SK-N-SH treated with all-trans-retinoic acid at 6 μM for 48 hours (cell line): ENCODE measurements around the gene KANK3.

Experiments used
- CREB5 ChIP-seq: fragments of 250-450 bp; sonication (Bioruptor Pico); IDR thresholded peaks from 2 replicates; pipeline ENCODE4 v1.5.1; 2020; ENCODE audit warnings: low read depth, mild to moderate bottlenecking, moderate library complexity
- ESRRG ChIP-seq: fragments of 250-450 bp; sonication (Bioruptor Pico); IDR thresholded peaks from 2 replicates; pipeline ENCODE4 v1.6.1; 2021; ENCODE audit warnings: mild to moderate bottlenecking
- GLIS3 ChIP-seq: fragments of 250-450 bp; sonication (Bioruptor Pico); IDR thresholded peaks from 2 replicates; pipeline ENCODE4 v1.5.0; 2020; ENCODE audit warnings: mild to moderate bottlenecking, moderate library complexity
- ZC3H10 ChIP-seq: fragments of 250-450 bp; sonication (Bioruptor Pico); IDR thresholded peaks from 2 replicates; pipeline ENCODE4 v1.5.1; 2021; ENCODE audit warnings: mild to moderate bottlenecking, moderate library complexity
- ZFP3 ChIP-seq: fragments of 250-450 bp; sonication (Bioruptor Pico); IDR thresholded peaks from 2 replicates; pipeline ENCODE4 v1.5.0; 2020; ENCODE audit warnings: mild to moderate bottlenecking, moderate library complexity
- ZNF70 ChIP-seq: fragments of 450-650 bp; formaldehyde crosslinking; IDR thresholded peaks from 2 replicates; pipeline ENCODE4 v1.5.0; 2020; ENCODE audit warnings: mild to moderate bottlenecking, moderate library complexity
- TF ChIP-seq, protein P1 (sequence below): fragments of 250-450 bp; sonication (Bioruptor Pico); IDR thresholded peaks from 2 replicates; pipeline ENCODE4 v1.8.0; 2020; ENCODE audit warnings: mild to moderate bottlenecking, moderate library complexity, borderline replicate concordance
- TF ChIP-seq, protein P2 (sequence below): fragments of 250-450 bp; sonication (Bioruptor Pico); IDR thresholded peaks from 2 replicates; pipeline ENCODE4 v1.5.0; 2020; ENCODE audit warnings: mild to moderate bottlenecking, moderate library complexity

GRCh38 chr19:8316351-8317125 is 26.5 kb downstream of the KANK3 start:
- TF ChIP-seq, protein P1, sequence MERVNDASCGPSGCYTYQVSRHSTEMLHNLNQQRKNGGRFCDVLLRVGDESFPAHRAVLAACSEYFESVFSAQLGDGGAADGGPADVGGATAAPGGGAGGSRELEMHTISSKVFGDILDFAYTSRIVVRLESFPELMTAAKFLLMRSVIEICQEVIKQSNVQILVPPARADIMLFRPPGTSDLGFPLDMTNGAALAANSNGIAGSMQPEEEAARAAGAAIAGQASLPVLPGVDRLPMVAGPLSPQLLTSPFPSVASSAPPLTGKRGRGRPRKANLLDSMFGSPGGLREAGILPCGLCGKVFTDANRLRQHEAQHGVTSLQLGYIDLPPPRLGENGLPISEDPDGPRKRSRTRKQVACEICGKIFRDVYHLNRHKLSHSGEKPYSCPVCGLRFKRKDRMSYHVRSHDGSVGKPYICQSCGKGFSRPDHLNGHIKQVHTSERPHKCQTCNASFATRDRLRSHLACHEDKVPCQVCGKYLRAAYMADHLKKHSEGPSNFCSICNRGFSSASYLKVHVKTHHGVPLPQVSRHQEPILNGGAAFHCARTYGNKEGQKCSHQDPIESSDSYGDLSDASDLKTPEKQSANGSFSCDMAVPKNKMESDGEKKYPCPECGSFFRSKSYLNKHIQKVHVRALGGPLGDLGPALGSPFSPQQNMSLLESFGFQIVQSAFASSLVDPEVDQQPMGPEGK (CRISPR knock-in tag) = no peak
- no peak for TF ChIP-seq ZC3H10 (CRISPR knock-in tag)
- no peak for TF ChIP-seq GLIS3 (CRISPR knock-in tag)
- TF ChIP-seq, protein P2, sequence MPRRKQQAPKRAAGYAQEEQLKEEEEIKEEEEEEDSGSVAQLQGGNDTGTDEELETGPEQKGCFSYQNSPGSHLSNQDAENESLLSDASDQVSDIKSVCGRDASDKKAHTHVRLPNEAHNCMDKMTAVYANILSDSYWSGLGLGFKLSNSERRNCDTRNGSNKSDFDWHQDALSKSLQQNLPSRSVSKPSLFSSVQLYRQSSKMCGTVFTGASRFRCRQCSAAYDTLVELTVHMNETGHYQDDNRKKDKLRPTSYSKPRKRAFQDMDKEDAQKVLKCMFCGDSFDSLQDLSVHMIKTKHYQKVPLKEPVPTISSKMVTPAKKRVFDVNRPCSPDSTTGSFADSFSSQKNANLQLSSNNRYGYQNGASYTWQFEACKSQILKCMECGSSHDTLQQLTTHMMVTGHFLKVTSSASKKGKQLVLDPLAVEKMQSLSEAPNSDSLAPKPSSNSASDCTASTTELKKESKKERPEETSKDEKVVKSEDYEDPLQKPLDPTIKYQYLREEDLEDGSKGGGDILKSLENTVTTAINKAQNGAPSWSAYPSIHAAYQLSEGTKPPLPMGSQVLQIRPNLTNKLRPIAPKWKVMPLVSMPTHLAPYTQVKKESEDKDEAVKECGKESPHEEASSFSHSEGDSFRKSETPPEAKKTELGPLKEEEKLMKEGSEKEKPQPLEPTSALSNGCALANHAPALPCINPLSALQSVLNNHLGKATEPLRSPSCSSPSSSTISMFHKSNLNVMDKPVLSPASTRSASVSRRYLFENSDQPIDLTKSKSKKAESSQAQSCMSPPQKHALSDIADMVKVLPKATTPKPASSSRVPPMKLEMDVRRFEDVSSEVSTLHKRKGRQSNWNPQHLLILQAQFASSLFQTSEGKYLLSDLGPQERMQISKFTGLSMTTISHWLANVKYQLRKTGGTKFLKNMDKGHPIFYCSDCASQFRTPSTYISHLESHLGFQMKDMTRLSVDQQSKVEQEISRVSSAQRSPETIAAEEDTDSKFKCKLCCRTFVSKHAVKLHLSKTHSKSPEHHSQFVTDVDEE (CRISPR knock-in tag) = no peak
- no peak for TF ChIP-seq ZFP3 (CRISPR knock-in tag)
- no peak for TF ChIP-seq ESRRG (CRISPR knock-in tag)
- no peak for TF ChIP-seq CREB5 (CRISPR knock-in tag)
- no peak for TF ChIP-seq ZNF70 (CRISPR knock-in tag)
